Subcutaneous abdominal adipose tissue (tissue), 5 donors: Measurements from ENCODE around the gene VSTM2B.
"Not testable (repeated sequence)": the region's sequence is repeated elsewhere in the genome, so short reads cannot be mapped to it uniquely, and the experiment has no call there.

Experiments
- H3K27ac ChIP-seq: one replicate; pipeline ENCODE4 v1.7.0; 2013; ENCODE audit warnings: low read depth, mild to moderate bottlenecking, inconsistent platforms, low read length, moderate library complexity
- H3K27me3 ChIP-seq, 5 donors: one replicate each; pipeline ENCODE4 v1.7.0; 2013; ENCODE audit warnings: low read length in 5 of 5, inconsistent platforms in 1 of 5; ENCODE audit not compliant: control insufficient read depth in 5 of 5, insufficient read depth in 4 of 5
- H3K36me3 ChIP-seq, 5 donors: one replicate each; pipeline ENCODE4 v1.7.0; 2013; ENCODE audit warnings: low read length in 5 of 5; ENCODE audit not compliant: control insufficient read depth in 5 of 5, insufficient read depth in 5 of 5
- H3K4me1 ChIP-seq, 5 donors: one replicate each; pipeline ENCODE4 v1.7.0; 2013; ENCODE audit warnings: low read length in 5 of 5, mild to moderate bottlenecking in 3 of 5, moderate library complexity in 1 of 5; ENCODE audit not compliant: control insufficient read depth in 5 of 5, insufficient read depth in 5 of 5
- H3K4me3 ChIP-seq, 5 donors: one replicate each; pipeline ENCODE4 v1.7.0; 2013; ENCODE audit warnings: low read length in 5 of 5, low read depth in 1 of 5
- H3K9ac ChIP-seq, 5 donors: one replicate each; pipeline ENCODE4 v1.7.0; 2013; ENCODE audit warnings: low read length in 5 of 5, mild to moderate bottlenecking in 4 of 5, moderate library complexity in 3 of 5
- H3K9me3 ChIP-seq, 5 donors: one replicate each; pipeline ENCODE4 v1.7.0; 2013; ENCODE audit warnings: low read length in 5 of 5; ENCODE audit not compliant: control insufficient read depth in 5 of 5
- donor health status: healthy.
- donor health status: healthy.
- donor health status: healthy.
- donor health status: healthy.
- donor health status: healthy.

VSTM2B gene

GRCh38 chr19:29483944-29484581, 41.7 kb upstream of the VSTM2B start:
- peaks cover 0 to 16% (median 11%) of the 10 kb centered on the region in 5 donors for H3K9me3 ChIP-seq

GRCh38 chr19:29484876-29485275, 40.9 kb upstream of the VSTM2B start:
- Histone ChIP-seq H3K4me3 (no peak overlapping the region), H3K9me3 (peaks cover 0 to 13% (median 10%) of the 10 kb centered on the region in 5 donors), H3K9ac (no peak overlapping the region), H3K27ac (no peak overlapping the region), H3K4me1 (no peaks in the 10 kb centered on the region), H3K36me3 (no peaks in the 10 kb centered on the region), H3K27me3 (peaks cover 0 to 16% (median 4%) of the 10 kb centered on the region in 5 donors)

More at GRCh38 chr19:29483944-29484581, 41.7 kb upstream of the VSTM2B start:
- H3K36me3 ChIP-seq: no peaks in the 10 kb centered on the region
- H3K27me3 ChIP-seq: peaks cover 2 to 21% (median 4%) of the 10 kb centered on the region in 5 donors
- no peak overlapping the region for H3K27ac ChIP-seq
- no peaks in the 10 kb centered on the region for H3K4me1 ChIP-seq
- no peak overlapping the region for H3K9ac ChIP-seq
- no peak overlapping the region for H3K4me3 ChIP-seq

- H3K27ac ChIP-seq: no peak overlapping the region
- H3K4me3 ChIP-seq: no peak overlapping the region
- H3K9me3 ChIP-seq: peaks cover 0 to 9% (median 8%) of the 10 kb centered on the region in 5 donors
- peaks cover 0 to 15% (median 4%) of the 10 kb centered on the region in 5 donors for H3K27me3 ChIP-seq
- no peaks in the 10 kb centered on the region for H3K36me3 ChIP-seq
- H3K9ac ChIP-seq: no peak overlapping the region
- no peaks in the 10 kb centered on the region for H3K4me1 ChIP-seq
Measured at GRCh38 chr19:29485293-29485692, 40.5 kb upstream of the VSTM2B start.

- not testable (repeated sequence) for H3K4me3 ChIP-seq, H3K9ac ChIP-seq, H3K4me1 ChIP-seq, H3K27ac ChIP-seq, H3K36me3 ChIP-seq, H3K9me3 ChIP-seq
- H3K27me3 ChIP-seq: peaks cover 3 to 17% (median 11%) of the 10 kb centered on the region in 5 donors
Measured at GRCh38 chr19:29486961-29487360, 38.8 kb upstream of the VSTM2B start.

GRCh38 chr19:29487432-29487831, 38.4 kb upstream of the VSTM2B start:
- no peak overlapping the region for H3K27ac ChIP-seq
- peaks cover 3 to 17% (median 14%) of the 10 kb centered on the region in 5 donors for H3K27me3 ChIP-seq

GRCh38 chr19:29488316-29488715, 37.5 kb upstream of the VSTM2B start:
- no peaks in the 10 kb centered on the region for H3K36me3 ChIP-seq
- no peak overlapping the region for H3K27ac ChIP-seq
- no peaks in the 10 kb centered on the region for H3K4me1 ChIP-seq
- H3K27me3 ChIP-seq: peaks cover 3 to 17% (median 14%) of the 10 kb centered on the region in 5 donors
- no peak overlapping the region for H3K4me3 ChIP-seq
- no peak overlapping the region for H3K9ac ChIP-seq
- no peaks in the 10 kb centered on the region for H3K9me3 ChIP-seq

More at GRCh38 chr19:29487432-29487831, 38.4 kb upstream of the VSTM2B start:
- no peaks in the 10 kb centered on the region for H3K9me3 ChIP-seq
- H3K4me1 ChIP-seq: no peaks in the 10 kb centered on the region
- no peak overlapping the region for H3K9ac ChIP-seq
- no peak overlapping the region for H3K4me3 ChIP-seq
- no peaks in the 10 kb centered on the region for H3K36me3 ChIP-seq

- Histone ChIP-seq H3K27ac (no peak overlapping the region), H3K9me3 (no peaks in the 10 kb centered on the region), H3K4me3 (no peak overlapping the region), H3K36me3 (no peaks in the 10 kb centered on the region), H3K9ac (no peak overlapping the region), H3K27me3 (peaks cover 3 to 14% (median 12%) of the 10 kb centered on the region in 5 donors), H3K4me1 (no peaks in the 10 kb centered on the region)
Measured at GRCh38 chr19:29489172-29489951, 36.4 kb upstream of the VSTM2B start.

- peaks cover 3 to 11% (median 10%) of the 10 kb centered on the region in 5 donors for H3K27me3 ChIP-seq
- no peak overlapping the region for H3K4me3 ChIP-seq
- no peak overlapping the region for H3K27ac ChIP-seq
- no peaks in the 10 kb centered on the region for H3K36me3 ChIP-seq
- peaks cover 0 to 2% (median 0%) of the 10 kb centered on the region in 5 donors for H3K9me3 ChIP-seq
- no peak overlapping the region for H3K9ac ChIP-seq
- H3K4me1 ChIP-seq: no peaks in the 10 kb centered on the region
Measured at GRCh38 chr19:29491491-29491890, 34.3 kb upstream of the VSTM2B start.

GRCh38 chr19:29491995-29492577, 33.7 kb upstream of the VSTM2B start:
- no peak overlapping the region for H3K4me3 ChIP-seq
- no peaks in the 10 kb centered on the region for H3K4me1 ChIP-seq
- H3K27me3 ChIP-seq: peaks cover 3 to 11% (median 10%) of the 10 kb centered on the region in 5 donors
- no peak overlapping the region for H3K9ac ChIP-seq
- no peaks in the 10 kb centered on the region for H3K36me3 ChIP-seq
- no peak overlapping the region for H3K27ac ChIP-seq
- H3K9me3 ChIP-seq: peaks cover 0 to 2% (median 0%) of the 10 kb centered on the region in 5 donors

GRCh38 chr19:29492769-29493168, 33.0 kb upstream of the VSTM2B start:
- Histone ChIP-seq H3K27me3 (peaks cover 3 to 13% (median 10%) of the 10 kb centered on the region in 5 donors), H3K4me1 (no peaks in the 10 kb centered on the region), H3K9ac (no peak overlapping the region), H3K9me3 (peaks cover 0 to 2% (median 0%) of the 10 kb centered on the region in 5 donors), H3K4me3 (no peak overlapping the region), H3K27ac (no peak overlapping the region), H3K36me3 (no peaks in the 10 kb centered on the region)
